ENCODE data around the gene GEMIN2.

- no peak for TF ChIP-seq CTCF (IDR thresholded peaks at IDR 0.05)
- TF ChIP-seq POLR2AphosphoS5 (IDR thresholded peaks at IDR 0.05), result no peak
- no peak for TF ChIP-seq POLR2A (IDR thresholded peaks at IDR 0.05; ENCODE audit: low read depth)
Measured at GRCh38 chr14:39094515-39094914, 19.6 kb upstream of the GEMIN2 start.

Measured in esophagus muscularis mucosa (tissue), 3 donors.